ENCODE results near the gene LILRA2. TPM values are rescaled to one million over a fixed set of nuclear protein-coding genes. Genes with fewer than 3 reads are reported as not detected.
"Not testable (repeated sequence)": the region's sequence is repeated elsewhere in the genome, so short reads cannot be mapped to it uniquely, and the experiment has no call there.

Gene LILRA2
- polyA plus RNA-seq, 4 donors: 0.34 to 1.1 (median 1.1) TPM; not detected in 1

- Histone ChIP-seq H3K4me3 (ENCODE audit: low read depth in 1 of 3, low read length in 3 of 3) (no peak overlapping the region), H3K9me3 (ENCODE audit: control insufficient read depth in 2 of 2, insufficient read depth in 1 of 2, low read depth in 1 of 2, low read length in 1 of 2) (peaks cover 0 to 3% of the 10 kb centered on the region in 2 donors), H3K27ac (ENCODE audit: low read depth in 1 of 3, low read length in 2 of 3) (no peak overlapping the region), H3K27me3 (ENCODE audit: control insufficient read depth in 3 of 3, insufficient read depth in 3 of 3, low read length in 3 of 3) (no peaks in the 10 kb centered on the region), H3K4me1 (ENCODE audit: control insufficient read depth in 3 of 3, insufficient read depth in 2 of 3, low read depth in 1 of 3, low read length in 2 of 3) (no peaks in the 10 kb centered on the region), H3K36me3 (ENCODE audit: control insufficient read depth in 3 of 3, insufficient read depth in 2 of 3, low read depth in 1 of 3, low read length in 3 of 3) (no peaks in the 10 kb centered on the region)
- no peak for FAIRE-seq
- DNase-seq: no peak
- 81 to 87% (median 83%) methylated on average over 16 of the region's 16 CpGs for WGBS, 3 donors
These were observed 18.7 kb upstream of the LILRA2 start for GRCh38 chr19:54554896-54555295.

- Histone ChIP-seq H3K27me3 (ENCODE audit: control insufficient read depth in 3 of 3, insufficient read depth in 3 of 3, low read length in 3 of 3) (no peaks in the 10 kb centered on the region), H3K27ac (ENCODE audit: low read depth in 1 of 3, low read length in 2 of 3) (no peak overlapping the region)
These were observed 17.4 kb upstream of the LILRA2 start for GRCh38 chr19:54556194-54556593.

GRCh38 chr19:54558339-54558738, 15.3 kb upstream of the LILRA2 start:
- H3K27ac ChIP-seq (ENCODE audit: low read depth in 1 of 3, low read length in 2 of 3): no peak overlapping the region
- H3K36me3 ChIP-seq (ENCODE audit: control insufficient read depth in 3 of 3, insufficient read depth in 2 of 3, low read depth in 1 of 3, low read length in 3 of 3): no peaks in the 10 kb centered on the region
- no peak overlapping the region for H3K4me3 ChIP-seq (ENCODE audit: low read depth in 1 of 3, low read length in 3 of 3)
- no peaks in the 10 kb centered on the region for H3K9me3 ChIP-seq (ENCODE audit: control insufficient read depth in 2 of 2, insufficient read depth in 1 of 2, low read depth in 1 of 2, low read length in 1 of 2)
- 39 to 60% (median 54%) methylated on average over 3 of the region's 3 CpGs for WGBS, 3 donors
- no peaks in the 10 kb centered on the region for H3K27me3 ChIP-seq (ENCODE audit: control insufficient read depth in 3 of 3, insufficient read depth in 3 of 3, low read length in 3 of 3)
- DNase-seq: no peak
- H3K4me1 ChIP-seq (ENCODE audit: control insufficient read depth in 3 of 3, insufficient read depth in 2 of 3, low read depth in 1 of 3, low read length in 2 of 3): no peaks in the 10 kb centered on the region
- no peak for FAIRE-seq

More at GRCh38 chr19:54556194-54556593, 17.4 kb upstream of the LILRA2 start:
- DNase-seq (no peak), FAIRE-seq (no peak)
- H3K9me3 ChIP-seq (ENCODE audit: control insufficient read depth in 2 of 2, insufficient read depth in 1 of 2, low read depth in 1 of 2, low read length in 1 of 2): peaks cover 0 to 3% of the 10 kb centered on the region in 2 donors
- H3K36me3 ChIP-seq (ENCODE audit: control insufficient read depth in 3 of 3, insufficient read depth in 2 of 3, low read depth in 1 of 3, low read length in 3 of 3): no peaks in the 10 kb centered on the region
- WGBS, 3 donors: 57 to 80% (median 78%) methylated on average over 1 of the region's 1 CpG
- H3K4me3 ChIP-seq (ENCODE audit: low read depth in 1 of 3, low read length in 3 of 3): no peak overlapping the region
- no peaks in the 10 kb centered on the region for H3K4me1 ChIP-seq (ENCODE audit: control insufficient read depth in 3 of 3, insufficient read depth in 2 of 3, low read depth in 1 of 3, low read length in 2 of 3)

GRCh38 chr19:54560881-54561385, 12.7 kb upstream of the LILRA2 start:
- DNase-seq: no peak
- Histone ChIP-seq H3K4me3 (ENCODE audit: low read depth in 1 of 3, low read length in 3 of 3) (no peak overlapping the region), H3K9me3 (ENCODE audit: control insufficient read depth in 2 of 2, insufficient read depth in 1 of 2, low read depth in 1 of 2, low read length in 1 of 2) (no peaks in the 10 kb centered on the region), H3K27ac (ENCODE audit: low read depth in 1 of 3, low read length in 2 of 3) (no peak overlapping the region), H3K27me3 (ENCODE audit: control insufficient read depth in 3 of 3, insufficient read depth in 3 of 3, low read length in 3 of 3) (no peaks in the 10 kb centered on the region), H3K36me3 (ENCODE audit: control insufficient read depth in 3 of 3, insufficient read depth in 2 of 3, low read depth in 1 of 3, low read length in 3 of 3) (no peaks in the 10 kb centered on the region), H3K4me1 (ENCODE audit: control insufficient read depth in 3 of 3, insufficient read depth in 2 of 3, low read depth in 1 of 3, low read length in 2 of 3) (no peaks in the 10 kb centered on the region)
- WGBS, 3 donors: 87 to 89% (median 87%) methylated on average over 11 of the region's 11 CpGs
- no peak for FAIRE-seq

- Histone ChIP-seq H3K9me3 (ENCODE audit: control insufficient read depth in 2 of 2, insufficient read depth in 1 of 2, low read depth in 1 of 2, low read length in 1 of 2) (no peaks in the 10 kb centered on the region), H3K27me3 (ENCODE audit: control insufficient read depth in 3 of 3, insufficient read depth in 3 of 3, low read length in 3 of 3) (no peaks in the 10 kb centered on the region), H3K36me3 (ENCODE audit: control insufficient read depth in 3 of 3, insufficient read depth in 2 of 3, low read depth in 1 of 3, low read length in 3 of 3) (no peaks in the 10 kb centered on the region), H3K4me3 (ENCODE audit: low read depth in 1 of 3, low read length in 3 of 3) (no peak overlapping the region), H3K27ac (ENCODE audit: low read depth in 1 of 3, low read length in 2 of 3) (no peak overlapping the region), H3K4me1 (ENCODE audit: control insufficient read depth in 3 of 3, insufficient read depth in 2 of 3, low read depth in 1 of 3, low read length in 2 of 3) (no peaks in the 10 kb centered on the region)
- FAIRE-seq (no peak), DNase-seq (no peak)
- 84 to 90% (median 86%) methylated on average over 14 of the region's 14 CpGs for WGBS, 3 donors
These were observed 11.8 kb upstream of the LILRA2 start for GRCh38 chr19:54561840-54562239.

- DNase-seq; FAIRE-seq; H3K4me1 ChIP-seq (ENCODE audit: control insufficient read depth in 3 of 3, insufficient read depth in 2 of 3, low read depth in 1 of 3, low read length in 2 of 3); H3K4me3 ChIP-seq (ENCODE audit: low read depth in 1 of 3, low read length in 3 of 3); H3K27me3 ChIP-seq (ENCODE audit: control insufficient read depth in 3 of 3, insufficient read depth in 3 of 3, low read length in 3 of 3); H3K36me3 ChIP-seq (ENCODE audit: control insufficient read depth in 3 of 3, insufficient read depth in 2 of 3, low read depth in 1 of 3, low read length in 3 of 3); H3K9me3 ChIP-seq (ENCODE audit: control insufficient read depth in 2 of 2, insufficient read depth in 1 of 2, low read depth in 1 of 2, low read length in 1 of 2); H3K27ac ChIP-seq (ENCODE audit: low read depth in 1 of 3, low read length in 2 of 3): not testable (repeated sequence)
- WGBS, 3 donors: 83 to 89% (median 87%) methylated on average over 6 of the region's 6 CpGs
These were observed 10.4 kb upstream of the LILRA2 start for GRCh38 chr19:54563206-54563605.

GRCh38 chr19:54570316-54570715, 3.3 kb upstream of the LILRA2 start:
- H3K9me3 ChIP-seq (ENCODE audit: control insufficient read depth in 2 of 2, insufficient read depth in 1 of 2, low read depth in 1 of 2, low read length in 1 of 2): peaks cover 0 to 2% of the 10 kb centered on the region in 2 donors
- H3K27me3 ChIP-seq (ENCODE audit: control insufficient read depth in 3 of 3, insufficient read depth in 3 of 3, low read length in 3 of 3): no peaks in the 10 kb centered on the region
- 62 to 70% (median 63%) methylated on average over 3 of the region's 3 CpGs for WGBS, 3 donors
- FAIRE-seq (no peak), DNase-seq (no peak)
- H3K36me3 ChIP-seq (ENCODE audit: control insufficient read depth in 3 of 3, insufficient read depth in 2 of 3, low read depth in 1 of 3, low read length in 3 of 3): no peaks in the 10 kb centered on the region
- no peaks in the 10 kb centered on the region for H3K4me1 ChIP-seq (ENCODE audit: control insufficient read depth in 3 of 3, insufficient read depth in 2 of 3, low read depth in 1 of 3, low read length in 2 of 3)
- no peak overlapping the region for H3K4me3 ChIP-seq (ENCODE audit: low read depth in 1 of 3, low read length in 3 of 3)
- no peak overlapping the region for H3K27ac ChIP-seq (ENCODE audit: low read depth in 1 of 3, low read length in 2 of 3)

GRCh38 chr19:54571715-54572615, 1.6 kb upstream of the LILRA2 start:
- WGBS, 3 donors: 59 to 61% (median 60%) methylated on average over 17 of the region's 17 CpGs
- not testable (repeated sequence) for H3K27me3 ChIP-seq (ENCODE audit: control insufficient read depth in 3 of 3, insufficient read depth in 3 of 3, low read length in 3 of 3); H3K4me1 ChIP-seq (ENCODE audit: control insufficient read depth in 3 of 3, insufficient read depth in 2 of 3, low read depth in 1 of 3, low read length in 2 of 3); FAIRE-seq; H3K27ac ChIP-seq (ENCODE audit: low read depth in 1 of 3, low read length in 2 of 3); H3K4me3 ChIP-seq (ENCODE audit: low read depth in 1 of 3, low read length in 3 of 3); DNase-seq; H3K36me3 ChIP-seq (ENCODE audit: control insufficient read depth in 3 of 3, insufficient read depth in 2 of 3, low read depth in 1 of 3, low read length in 3 of 3); H3K9me3 ChIP-seq (ENCODE audit: control insufficient read depth in 2 of 2, insufficient read depth in 1 of 2, low read depth in 1 of 2, low read length in 1 of 2)
